NCI-H1417 (cell line): ENCODE data around the gene FRAS1.
A peak's percentile ranks its signal among the peaks of the same experiment; 100 is the strongest.

Experiments used
- DNase-seq, 3 experiments: peaks; one replicate each; lab custom pipeline; 2025; lab: John Stamatoyannopoulos, UW

FRAS1 gene

DNA sequence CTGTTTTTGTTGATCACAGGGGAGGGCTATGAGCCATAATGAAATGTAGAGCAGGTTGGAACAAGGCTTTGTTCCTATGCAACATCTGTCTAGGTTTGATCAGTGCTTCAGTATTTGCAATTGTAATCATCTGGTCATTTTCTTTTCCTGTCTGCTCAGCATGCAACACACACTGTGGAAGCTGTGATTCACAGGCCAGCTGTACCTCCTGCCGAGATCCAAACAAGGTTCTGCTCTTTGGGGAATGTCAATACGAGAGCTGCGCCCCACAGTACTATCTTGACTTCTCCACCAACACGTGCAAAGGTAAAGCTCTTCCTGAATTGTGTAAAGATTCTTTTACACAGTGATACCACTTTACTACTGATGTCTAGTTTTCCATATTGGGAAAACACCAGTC, 312.6 kb downstream of the FRAS1 start:
- peak in 2 of 3 experiments; percentile 67 to 91 for DNase-seq

DNA sequence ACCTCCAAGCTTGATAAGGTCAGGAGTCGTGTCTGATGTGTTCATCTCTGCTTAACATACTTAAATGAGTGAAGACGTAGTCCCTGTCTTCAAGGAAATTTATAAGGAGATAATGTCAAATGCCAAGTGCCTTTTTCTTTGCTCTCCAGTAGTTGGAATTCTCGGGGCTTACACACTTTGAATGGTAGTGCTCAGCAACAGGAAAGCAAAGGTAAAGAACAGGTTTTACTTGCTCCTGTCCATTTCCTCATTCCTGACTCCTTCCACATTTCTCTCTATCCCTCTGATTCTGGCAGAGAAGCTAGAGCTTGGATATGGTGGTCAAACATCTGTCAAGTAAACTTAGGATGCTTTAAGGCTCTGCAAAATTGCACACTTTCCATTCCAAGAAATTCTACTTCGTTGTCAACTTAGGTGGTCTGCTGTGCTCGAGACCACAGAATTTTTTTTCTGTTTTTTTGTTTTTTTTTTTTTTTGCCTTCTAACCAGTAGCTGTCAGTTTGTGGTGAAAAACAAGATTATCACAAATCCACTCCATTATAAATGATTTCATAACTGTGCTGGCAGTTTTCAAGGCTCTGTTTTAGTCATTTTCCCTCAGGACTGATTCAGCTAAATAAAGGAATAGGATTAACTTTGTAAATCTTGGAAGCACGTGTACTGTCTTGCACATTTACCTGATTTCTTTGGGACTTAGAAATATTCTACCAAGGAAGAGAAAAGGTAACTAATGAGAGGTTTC, 313.7 kb downstream of the FRAS1 start:
- peak in 1 of 3 experiments; percentile 12 for DNase-seq

DNA sequence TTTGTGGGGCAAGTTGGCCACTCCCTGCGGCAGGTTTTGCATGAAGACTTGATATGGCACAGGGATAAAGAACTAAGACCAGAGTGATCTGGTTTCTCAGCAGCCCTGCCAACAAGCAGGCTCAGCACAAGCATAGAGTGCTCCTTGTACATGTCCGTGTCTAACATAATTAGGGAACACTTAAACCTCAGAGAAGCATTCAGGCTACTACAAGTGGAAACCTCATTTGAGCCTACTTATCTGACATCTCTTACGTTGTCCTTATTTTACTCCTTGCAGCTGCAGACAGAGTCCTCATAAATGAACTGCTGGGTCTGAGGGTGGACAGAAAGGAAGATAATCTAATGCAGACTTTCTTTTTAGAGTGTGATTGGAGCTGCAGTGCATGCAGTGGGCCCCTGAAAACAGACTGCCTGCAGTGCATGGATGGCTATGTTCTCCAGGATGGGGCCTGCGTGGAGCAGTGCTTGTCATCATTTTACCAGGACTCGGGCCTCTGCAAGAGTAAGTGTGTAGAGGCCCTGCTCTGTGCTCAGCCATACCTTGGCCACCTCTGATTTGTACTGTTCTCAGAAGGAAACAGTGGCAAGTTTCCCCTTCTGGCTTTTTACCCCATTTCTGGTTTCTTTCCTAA, 315.3 kb downstream of the FRAS1 start:
- DNase-seq = peak in 2 of 3 experiments; percentile 24 to 93

DNA sequence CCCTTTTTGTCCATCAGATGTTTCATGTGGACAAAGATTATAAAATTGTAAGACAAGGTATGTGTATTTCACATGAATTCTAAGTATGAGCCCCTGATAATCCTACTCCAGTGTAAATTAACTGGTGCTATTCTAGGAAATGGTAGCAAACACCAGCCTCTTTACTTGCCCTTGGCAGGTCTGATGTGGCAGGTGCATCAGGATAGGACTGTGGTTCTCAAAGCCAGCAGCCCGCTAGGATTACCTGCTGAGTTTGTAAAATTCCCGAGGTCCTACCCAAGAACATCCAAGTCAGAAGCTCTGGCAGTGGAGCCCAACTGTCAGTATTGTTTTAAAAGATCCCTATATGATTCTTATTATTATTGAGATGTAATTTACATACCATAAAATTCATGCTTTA, 320.4 kb downstream of the FRAS1 start:
- no peak for DNase-seq

DNA sequence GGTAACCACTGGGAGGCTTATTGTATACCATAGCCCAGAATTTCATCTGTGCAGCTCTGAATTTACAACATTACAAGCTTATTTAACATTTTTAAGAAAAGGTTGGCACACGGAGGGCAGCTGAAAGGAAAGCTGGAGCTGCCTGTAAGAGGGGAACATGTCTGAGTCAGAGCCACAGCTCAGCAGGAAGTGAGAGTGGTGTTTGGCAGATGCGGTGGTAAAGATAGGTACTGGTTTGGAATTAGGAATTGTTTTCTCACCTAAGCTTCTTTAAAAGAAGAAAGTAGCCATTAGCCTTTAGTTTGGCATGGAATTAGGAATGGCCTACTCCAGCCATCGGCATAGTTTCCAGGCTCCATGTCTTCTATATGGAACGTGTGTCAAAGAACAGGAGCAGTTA, 321.9 kb downstream of the FRAS1 start:
- DNase-seq = no peak

DNA sequence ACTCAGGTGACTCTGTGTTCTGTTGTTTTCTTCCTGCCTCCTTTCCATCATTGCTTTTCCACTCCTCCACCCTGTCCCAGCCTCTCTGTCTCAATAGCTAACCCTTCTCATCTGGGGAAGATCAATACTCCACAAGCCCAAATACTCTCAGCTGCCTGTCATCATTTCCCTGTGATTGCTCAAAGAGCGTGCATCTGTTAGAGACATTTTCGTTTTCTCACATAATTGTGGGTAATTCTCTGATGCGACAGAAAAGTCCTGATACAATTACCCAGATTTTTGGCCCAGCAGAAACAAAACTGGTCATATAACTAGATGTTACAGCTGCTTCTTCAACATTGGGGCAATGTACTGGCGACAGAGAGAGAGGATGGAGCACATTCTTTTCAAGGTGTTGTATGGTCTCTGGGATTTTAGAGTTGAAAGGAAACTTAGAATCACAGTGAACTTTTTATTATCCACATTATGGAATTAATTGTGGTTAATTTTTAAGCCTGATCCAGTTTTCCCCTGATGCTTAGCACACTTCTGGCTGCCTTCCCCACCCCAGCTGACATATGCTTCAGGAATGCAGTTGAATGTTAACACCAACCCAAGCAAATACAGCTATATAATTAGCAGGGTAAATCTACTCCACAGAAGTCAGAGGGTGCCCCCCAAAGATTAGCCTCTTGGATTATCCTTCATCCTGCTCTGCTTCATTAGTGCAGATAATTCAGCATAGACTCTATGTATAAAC, 323.0 kb downstream of the FRAS1 start:
- DNase-seq = no peak

DNA sequence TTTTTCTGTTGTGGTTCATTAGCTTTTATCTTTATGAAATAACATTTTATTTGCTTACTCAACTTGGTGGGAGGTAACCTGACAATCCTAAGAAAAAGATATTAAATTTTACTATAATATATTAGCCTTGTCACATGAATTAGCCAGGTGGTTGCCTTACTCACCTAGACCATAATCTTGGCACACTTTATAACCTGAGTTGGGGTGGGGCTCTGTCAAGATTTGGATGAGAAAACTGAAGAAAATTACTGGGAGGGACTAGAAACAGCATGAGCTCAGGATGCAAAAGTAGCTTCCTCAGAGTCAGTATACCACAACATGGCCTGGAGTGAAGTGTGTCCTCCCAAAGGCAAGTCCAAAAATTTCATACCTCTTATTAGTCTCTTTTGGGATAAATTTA, 329.6 kb downstream of the FRAS1 start:
- DNase-seq = no peak

DNA sequence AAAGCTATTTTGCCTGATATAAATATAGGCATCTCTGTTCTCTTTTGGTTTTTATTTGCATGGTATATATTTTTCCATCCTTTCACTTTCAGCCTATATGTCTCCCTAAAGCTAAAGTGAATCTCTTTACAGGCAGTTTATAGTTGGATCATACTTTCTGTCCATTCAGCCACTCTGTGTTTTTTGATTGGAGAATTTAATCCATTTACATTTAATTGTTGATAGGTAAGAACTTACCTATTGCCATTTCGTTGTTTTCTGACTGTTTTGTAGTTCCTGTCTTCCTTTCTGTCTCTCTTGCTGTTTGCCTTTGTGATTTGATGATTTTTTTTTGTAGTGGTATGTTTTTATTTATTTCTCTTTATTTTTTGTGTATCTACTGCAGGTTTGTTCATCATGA, 338.5 kb downstream of the FRAS1 start:
- DNase-seq = no peak

DNA sequence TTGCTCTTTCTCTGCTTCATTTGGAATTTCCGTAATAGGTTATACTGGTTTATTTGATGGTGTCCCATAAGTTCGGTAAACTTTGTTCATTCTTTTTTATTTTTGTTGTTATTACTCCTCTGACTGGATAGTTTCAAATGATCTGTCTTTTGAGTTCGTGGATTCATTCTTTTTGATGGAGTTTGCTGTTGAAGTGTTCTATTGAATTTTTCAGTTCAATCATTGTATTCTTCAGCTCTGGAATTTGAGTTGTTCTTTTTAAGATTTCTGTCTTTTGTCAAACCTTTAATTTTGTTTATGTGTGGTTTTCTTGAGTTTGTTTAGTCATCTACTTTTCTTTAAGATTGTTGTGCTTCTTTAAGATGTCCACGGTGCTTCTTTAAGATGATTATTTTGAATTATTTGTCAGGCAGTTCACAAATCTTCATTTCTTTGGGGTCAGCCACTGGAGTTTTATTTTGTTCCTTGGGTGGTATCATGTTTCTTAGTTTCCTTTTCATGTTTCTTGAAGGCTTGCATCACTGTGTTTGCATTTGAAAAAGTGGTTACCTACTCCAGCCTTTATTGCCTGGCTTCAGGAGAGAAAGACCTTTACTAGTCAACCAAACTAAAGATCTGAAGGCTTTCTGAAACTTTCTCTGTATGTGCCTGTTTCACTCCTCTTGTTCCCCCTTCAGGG, 339.6 kb downstream of the FRAS1 start:
- no peak for DNase-seq

DNA sequence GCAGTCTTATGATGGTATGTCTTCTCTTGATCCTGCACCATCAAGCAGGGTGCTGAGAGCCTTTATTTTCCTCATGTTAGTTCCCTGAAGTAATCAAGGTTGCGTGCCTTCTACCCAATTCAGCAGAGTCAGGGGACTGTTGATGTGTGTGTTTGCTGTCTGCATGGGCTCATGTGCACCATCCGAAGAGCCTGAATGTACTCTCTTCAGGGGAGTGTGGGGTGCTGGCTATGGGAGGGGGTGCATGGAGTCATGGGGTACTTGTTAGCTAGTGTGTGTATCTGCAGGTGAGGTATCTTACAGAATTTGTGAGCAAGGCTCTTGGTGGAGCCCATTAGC, 340.1 kb downstream of the FRAS1 start:
- DNase-seq = no peak

DNA sequence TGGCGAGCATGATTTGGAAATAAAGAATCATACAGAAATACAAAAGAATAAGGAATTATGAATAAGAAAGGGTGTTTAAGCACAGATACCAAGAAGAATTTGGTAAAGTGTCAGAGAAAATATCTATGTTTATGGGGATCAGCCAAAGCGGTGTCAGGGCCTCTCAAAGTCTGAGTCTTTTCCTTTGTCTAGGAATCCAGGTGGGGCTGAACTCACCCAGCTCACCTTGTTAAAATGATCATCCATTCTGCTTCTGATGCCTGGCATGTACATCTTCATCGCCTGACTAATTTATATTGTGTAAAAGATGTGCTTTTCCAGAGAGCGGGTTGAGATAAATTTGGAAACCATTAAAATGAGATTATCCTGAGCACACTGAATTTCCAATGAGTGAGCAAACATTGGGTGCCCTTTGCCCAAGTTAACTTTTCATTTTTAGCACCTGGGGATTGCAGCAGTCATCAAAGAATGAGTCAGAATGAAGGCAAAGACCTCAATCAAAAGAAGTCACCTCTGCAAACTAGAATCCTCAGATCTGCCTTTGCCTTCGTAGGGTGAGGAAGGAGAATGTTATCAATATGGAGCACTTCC, 352.6 kb downstream of the FRAS1 start:
- DNase-seq = no peak

DNA sequence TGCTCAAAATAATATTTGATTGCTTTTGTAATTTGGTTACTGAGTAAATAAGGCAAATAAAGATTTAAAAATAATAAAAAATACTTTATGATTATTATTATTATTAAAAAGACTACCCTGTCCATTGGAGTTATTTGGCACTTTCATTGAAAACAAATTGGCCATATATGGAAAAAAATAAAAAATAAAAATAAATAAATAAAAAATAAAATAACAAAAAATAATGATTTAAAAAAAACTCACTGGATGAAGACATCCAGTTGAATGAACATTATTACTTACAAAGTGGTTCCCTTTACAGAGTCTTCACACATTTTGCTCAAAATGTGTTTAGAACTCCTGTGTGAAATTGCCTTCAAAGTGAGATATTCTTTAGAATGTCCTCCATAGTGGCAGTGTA, 353.1 kb downstream of the FRAS1 start:
- no peak for DNase-seq

DNA sequence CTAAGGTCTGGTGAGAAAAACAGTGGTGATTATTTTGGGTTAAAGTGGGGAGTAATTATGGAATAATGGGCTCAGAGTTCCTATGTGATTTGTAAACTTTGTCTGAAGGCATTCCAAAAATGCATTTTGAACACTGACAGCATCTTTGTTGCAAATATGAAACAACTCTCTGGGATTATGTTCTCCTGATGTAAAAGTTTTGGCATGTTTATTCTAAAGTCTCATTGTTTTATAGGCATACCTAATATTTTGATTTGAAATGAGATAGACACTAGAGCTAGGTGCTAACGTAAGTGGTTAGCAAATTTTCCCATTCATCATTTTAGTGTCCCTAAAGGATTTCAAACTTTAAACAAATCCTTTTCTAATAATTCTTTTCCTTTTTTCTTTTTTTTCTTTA, 353.6 kb downstream of the FRAS1 start:
- no peak for DNase-seq

DNA sequence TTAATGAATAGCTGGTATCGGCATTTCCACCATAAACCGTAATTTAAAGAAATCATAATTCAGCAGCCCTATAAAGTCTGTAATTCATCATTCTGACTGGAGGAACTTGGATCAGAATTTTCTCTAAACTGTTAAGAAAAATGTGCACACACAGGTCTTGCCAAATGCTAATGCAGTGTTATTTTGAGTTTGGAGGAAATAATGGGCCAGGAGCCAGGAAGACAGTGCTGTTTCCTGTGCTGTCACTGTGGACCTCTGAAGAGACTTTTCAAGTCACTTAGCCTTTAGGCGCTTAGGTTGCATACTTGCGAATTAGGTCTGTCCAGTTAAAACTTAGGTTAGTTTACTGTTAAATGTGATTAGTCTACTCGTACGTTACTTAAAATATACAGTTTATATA, 357.0 kb downstream of the FRAS1 start:
- no peak for DNase-seq

DNA sequence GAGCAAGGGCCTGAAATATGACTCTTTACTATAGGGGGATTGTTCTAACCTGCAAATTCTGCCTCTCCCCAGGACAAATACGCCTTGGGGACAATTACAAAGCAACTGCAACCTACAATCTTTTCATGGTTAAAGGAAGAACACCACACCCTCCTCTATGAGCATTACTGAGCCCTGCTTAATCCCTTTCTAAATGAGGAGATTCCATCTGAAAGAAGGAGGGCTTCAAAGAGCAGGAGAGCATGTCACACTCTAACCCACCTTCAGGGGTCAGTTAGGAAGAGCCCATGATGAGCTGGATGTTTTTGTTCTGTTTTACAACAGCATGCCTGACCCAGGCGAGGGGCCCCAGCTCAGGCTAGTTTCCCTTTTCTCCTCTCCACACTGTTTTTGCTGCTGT, 360.5 kb downstream of the FRAS1 start:
- DNase-seq = no peak

DNA sequence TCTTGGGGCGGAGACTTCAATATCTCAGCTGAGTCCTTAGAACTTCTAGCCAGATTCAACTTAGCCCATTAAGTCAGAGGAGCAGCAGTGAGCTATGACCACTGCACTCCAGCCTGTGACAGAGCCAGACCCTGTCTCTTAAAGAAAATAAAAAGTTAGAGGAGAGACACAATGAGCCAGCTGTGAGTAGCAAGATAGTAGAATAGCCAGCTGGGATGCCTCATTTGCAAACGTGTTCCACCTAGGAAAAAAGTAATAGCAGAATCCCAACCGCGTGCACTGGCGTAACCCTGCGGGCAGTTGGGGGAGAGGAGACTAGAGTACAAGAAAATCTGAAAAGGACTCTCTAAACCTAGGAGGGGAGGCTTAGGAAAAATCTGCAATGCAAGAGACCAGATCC, 361.3 kb downstream of the FRAS1 start:
- no peak for DNase-seq

DNA sequence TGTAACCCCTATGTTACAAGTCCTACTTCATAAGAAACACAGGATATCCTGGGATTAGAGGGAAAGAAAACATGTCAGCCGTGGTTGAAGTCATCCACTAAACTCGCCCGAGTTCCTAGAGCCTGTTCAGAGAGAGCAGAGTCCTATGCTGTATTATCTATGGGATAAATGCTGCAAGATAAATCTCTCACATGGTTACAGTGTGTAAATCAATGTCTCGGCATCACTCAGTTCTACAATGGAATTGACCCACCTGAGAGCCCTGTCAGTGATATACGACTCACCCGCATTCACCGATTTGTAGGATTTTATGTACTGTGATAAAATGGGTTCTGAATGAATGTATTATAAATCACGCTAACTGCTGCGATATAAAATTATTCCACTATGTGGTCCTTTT, 366.7 kb downstream of the FRAS1 start:
- no peak for DNase-seq

DNA sequence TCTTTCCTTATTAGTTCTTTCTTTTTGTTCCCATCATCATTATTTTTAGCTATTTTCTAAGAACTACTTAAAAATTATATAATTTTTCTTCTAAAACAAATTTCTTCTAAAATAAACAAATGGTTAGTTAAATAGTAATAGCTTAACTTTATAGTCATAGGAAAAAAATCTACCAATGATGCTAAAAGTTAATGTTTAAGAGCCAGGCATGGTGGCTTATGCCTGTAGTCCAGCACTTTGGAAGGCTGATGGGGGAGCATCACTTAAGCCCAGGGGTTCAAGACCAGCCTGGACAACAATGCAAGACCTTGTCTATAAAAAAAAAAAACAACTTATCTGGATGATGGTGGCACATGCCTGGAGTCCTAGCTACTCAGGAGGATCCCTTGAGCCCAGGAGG, 367.3 kb downstream of the FRAS1 start:
- DNase-seq = no peak

DNA sequence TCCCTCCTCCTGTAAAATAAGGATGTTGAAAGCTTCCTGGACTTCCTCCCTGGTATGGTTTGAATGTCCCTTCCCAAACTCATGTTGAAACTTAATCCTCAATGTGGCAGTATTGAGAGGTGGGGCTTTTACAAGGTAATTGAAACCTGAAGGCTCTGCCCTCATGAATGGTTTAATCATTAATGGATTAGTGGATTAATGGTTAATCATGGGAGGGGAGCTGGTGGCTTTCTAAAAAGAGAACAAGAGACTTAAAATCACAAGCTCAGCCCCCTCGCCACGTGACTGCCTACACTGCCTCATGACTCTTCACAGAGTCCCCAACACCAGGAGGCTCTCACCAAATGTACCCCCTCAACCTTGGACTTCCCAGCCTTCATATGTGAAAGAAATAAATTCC, 369.8 kb downstream of the FRAS1 start:
- DNase-seq = no peak

DNA sequence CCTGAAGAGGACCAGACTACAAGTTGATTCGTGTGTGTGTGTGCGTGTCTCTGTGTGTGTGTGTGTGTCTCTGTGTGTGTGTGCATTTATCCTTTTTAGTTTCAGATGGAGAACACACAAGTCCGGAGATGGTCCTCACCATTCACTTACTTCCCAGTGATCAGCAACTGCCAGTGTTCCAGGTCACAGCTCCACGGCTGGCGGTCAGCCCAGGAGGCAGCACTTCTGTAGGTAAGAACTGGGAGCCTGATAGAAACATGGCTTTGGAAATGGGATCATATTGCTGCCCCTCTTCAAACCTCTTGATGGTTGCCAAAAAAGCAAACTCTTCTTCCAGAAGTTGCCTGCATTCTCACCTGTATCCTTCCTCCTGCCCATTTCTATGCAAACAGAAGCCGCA, 371.9 kb downstream of the FRAS1 start:
- DNase-seq = no peak

DNA sequence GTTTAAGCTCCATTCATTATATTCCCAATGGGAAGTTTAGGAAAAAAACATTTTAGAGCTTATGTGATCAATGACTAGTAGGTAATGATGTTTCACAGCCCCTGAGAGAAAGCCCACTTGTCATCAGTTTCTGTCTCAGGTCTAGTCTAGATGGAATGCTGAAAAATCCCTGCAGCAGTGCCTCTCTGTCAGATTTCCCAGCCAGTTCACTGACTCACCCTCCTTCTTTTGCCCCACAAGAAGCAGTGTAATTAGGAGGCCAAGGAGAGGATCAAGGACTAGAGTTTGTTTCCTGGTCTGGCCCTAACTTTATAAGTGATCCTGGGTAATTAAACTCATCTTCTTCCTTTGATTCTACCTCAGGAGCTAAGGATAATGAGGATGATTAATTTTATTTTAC, 375.8 kb downstream of the FRAS1 start:
- no peak for DNase-seq

DNA sequence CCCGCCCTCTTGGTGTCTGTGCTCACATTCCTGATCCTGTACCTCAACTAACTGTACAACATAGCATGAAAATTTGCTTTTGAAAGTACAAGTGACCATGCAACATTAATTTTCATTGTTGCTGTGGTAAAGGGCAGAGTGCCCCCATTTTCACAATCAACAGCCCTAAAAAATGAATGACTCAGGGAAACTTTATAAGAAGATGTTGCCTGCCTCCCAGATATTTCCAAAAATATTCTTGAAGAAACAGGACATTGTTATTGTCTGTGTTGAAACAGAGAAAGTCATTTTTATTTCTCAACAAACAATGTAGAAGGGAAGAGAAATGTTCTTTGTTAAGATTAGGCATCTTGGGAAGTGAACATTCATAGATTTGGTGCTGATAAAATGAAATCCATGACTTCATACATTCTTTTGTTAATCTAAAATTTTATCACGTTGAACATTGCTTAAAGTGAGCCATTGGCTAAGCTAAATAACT, 380.5 kb downstream of the FRAS1 start:
- no peak for DNase-seq
